T-helper 9 cell (primary cell): Measurements from ENCODE around the gene AQP10.
"Not testable (repeated sequence)": the region's sequence is repeated elsewhere in the genome, so short reads cannot be mapped to it uniquely, and the experiment has no call there.

ENCODE experiments used
- DNase-seq: peaks from one replicate; pipeline ENCODE4 v3.0.0-alpha.2; 2020

AQP10 gene

DNA sequence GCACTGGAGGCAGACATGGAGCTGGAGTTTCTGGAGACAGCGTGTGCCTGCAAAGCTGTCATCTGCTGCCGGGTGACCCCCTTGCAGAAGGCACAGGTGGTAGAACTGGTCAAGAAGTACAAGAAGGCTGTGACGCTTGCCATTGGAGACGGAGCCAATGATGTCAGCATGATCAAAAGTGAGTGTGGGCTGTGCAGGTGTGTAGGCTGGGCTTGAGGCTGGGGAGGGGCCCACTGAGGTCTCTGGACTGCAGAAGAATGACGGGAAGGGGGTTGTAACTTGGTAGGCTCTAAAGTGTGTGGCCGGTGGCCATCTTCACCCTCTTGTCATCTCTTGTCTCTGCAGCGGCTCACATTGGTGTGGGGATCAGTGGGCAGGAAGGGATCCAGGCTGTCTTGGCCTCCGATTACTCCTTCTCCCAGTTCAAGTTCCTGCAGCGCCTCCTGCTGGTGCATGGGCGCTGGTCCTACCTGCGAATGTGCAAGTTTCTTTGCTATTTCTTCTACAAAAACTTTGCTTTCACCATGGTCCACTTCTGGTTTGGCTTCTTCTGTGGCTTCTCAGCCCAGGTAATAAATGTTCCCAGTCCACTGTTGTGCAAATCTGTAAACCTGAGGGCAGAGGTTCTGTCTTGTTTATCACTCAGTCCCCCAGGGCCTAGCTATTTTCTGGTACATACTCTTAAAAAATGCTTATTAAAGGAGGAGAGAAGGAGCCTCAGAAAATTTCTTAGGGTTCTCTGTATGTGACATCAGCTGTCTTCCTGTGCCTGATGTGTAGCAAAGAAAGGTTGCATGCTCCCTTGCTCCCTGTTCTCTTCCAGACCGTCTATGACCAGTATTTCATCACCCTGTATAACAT, 24.3 kb downstream of the AQP10 start:
- DNase-seq, result peak; percentile 83

DNA sequence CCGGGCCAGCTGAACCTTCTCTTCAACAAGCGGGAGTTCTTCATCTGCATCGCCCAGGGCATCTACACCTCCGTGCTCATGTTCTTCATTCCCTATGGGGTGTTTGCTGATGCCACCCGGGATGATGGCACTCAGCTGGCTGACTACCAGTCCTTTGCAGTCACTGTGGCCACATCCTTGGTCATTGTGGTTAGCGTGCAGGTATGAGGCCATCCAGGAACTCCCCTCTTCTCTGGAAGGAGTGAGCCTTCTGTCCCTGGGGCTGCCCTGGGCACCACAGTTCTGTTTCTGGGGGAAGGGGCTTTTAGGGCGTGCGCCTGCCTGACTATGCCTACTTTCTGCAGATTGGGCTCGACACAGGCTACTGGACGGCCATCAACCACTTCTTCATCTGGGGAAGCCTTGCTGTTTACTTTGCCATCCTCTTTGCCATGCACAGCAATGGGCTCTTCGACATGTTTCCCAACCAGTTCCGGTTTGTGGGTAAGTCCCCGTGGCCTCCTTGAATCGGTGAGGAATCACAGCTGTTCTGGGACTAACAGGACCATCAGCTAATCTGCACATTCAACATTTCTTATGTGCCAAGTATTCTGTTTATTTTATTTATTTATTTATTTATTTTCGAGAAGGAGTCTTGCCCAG, 25.5 kb downstream of the AQP10 start:
- DNase-seq, result no peak

DNA sequence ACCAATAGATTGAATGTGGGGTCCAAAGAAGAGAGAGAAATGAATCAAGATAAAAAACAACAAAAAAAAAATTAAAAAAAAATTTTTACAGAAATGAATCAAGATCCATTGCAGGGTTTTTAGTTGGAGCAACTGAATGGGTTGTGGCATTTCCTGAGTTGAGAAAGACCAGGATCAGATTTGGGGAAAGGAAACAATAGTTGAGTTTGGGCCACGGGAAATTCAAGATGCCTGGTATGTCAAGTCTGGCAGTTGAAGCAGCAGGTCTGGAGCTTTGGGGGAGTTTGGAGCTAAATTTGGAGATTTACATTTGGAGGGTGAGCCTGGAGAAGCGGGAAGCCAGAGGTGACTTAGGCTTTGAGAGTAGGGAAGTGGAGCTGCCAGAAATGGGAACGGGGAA, 27.1 kb downstream of the AQP10 start:
- DNase-seq, result no peak

DNA sequence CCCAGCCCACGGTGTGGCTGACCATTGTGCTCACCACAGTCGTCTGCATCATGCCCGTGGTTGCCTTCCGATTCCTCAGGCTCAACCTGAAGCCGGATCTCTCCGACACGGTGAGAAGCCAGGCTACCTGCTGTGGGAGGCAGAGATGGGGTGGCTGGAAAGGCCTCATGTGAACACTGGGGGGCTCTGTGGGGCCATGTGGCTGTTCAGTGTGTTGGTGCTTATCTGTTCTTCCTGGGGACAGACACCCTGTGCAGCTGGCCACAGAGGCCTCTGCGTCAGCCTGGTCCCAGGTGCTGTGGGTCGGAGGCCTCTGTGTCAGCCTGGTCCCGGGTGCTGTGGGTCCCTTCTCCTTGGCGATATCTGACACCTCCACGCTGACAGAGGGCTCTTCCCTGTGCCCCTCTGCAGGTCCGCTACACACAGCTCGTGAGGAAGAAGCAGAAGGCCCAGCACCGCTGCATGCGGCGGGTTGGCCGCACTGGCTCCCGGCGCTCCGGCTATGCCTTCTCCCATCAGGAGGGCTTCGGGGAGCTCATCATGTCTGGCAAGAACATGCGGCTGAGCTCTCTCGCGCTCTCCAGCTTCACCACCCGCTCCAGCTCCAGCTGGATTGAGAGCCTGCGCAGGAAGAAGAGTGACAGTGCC, 27.7 kb downstream of the AQP10 start:
- no peak for DNase-seq

DNA sequence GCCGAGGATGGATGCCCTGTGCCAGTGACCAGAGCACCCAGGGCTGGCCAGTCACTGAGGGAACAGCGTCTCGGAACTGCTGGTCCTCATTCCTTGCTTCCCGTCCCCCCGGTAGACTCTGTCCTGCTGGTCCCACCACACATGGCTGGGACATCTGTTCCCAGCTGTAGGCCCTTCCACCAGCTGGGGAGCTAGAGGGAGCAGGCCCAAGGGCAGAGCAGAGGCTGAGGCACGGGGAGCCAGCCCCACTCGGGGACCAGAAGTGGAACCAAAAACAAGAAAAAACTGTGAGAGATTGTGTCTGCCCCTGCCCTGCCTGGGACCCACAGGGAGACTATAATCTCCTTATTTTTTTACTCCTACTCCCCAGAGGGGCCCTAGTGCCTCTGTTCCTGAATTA, 28.2 kb downstream of the AQP10 start:
- DNase-seq, result no peak

DNA sequence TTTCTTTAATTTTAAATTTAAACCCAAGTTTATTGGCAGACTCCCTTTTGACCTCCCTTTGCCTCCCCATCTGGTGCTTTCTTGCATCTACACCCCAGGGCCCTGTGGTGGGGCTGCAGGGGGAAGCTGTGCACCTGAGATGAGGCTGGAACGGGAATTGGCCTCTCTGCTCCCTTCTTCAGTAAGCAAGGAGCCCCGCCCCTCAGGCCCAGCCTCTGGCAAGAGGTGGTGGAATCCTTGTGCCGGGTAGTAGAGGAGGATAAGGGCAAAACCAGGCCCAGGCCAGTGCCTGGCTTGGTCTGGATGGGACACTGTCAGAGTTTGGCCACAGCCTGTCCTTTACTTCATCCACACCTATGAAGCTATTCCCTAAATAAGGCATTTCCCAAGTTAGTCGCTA, 29.5 kb downstream of the AQP10 start:
- no peak for DNase-seq

DNA sequence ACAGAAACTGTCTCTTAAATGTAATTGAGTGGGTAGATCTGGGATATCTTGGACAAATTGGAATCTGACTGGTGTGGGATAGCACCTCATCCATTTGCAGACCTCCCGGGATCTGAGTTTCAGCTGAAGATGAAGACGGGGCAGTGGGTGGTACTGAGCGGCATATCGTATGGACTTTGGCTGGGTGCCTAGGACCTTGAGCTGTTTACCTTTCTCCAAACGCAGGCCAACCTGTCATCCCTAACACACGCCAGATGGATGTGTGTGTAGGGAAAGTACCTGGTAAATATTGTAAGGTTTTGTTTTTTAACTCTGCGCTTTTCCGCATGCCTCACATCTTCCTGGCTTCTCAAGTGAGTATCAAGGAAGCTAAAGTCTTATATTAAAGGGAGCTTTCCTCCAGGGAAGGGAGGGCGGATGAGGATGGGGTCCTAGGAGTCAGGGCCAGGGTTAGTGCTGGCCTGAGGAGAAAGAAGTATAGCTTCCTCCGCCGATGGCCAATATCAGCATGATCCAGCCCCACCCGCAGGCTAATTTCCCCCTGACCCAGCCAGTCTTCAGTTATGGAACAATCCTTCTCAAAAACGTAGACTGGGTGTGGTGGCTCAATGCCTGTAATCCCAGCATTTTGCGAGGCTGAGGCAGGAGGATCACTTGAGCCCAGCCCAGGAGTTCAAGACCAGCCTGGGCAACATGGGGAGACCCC, 30.6 kb downstream of the AQP10 start:
- DNase-seq, result no peak

DNA sequence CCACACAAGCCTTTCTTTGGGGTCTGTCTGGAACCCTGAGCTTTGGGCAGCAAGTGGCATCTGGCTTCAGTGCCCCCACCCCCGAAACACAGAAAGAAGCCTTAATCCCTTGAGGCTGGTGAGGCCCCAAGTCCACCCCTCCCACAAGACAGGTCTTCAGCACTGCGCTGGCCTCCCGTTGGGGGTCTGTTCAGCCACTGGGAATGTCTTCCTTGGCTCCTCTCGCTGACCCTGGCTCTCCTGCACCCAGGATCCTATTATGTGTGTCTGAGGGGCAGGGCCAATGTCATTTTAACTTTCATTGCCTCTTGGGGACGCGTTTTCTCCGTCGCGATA, 31.3 kb downstream of the AQP10 start:
- no peak for DNase-seq

DNA sequence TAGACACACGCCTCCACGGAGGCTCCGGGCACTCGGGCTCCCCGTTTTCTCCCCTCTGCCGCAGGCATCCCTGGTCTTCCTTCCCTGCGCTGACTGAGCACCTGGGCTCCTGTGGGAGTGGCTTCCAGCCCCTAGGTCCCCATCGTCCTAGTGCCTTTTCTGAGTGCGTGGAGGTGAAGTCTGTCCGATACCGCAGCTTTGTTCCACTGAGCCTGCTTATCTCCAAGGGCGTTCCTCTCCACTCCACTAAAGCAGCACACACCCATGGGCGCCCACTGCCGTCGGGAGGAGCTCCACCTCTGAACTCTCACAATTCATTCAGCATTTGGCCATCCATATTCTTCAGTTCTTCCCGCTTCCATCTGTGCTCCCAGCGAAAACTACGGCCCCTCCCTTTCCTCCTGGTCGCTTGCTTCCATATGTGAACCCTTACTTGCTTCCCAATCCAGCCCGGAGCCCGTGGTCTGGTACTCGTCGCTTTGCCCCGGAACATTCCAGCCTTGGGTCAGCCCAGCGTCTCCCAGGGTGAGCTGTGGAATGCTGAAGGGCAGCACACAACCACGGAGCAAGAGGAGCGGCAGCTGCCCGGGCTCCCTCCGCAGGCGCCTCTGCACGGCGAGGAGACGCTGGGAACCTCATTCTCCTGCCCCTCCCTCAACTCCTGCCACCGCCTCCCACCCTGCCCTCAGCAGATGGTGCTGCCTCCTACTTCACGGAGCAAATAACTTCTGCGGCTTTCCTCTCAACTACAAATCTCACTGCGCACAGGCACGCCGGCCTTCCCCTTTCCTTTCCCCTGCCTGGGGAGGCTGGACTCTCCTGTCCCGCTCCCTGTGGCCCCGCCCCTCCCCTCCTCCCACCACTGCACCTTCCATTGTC, 31.9 kb downstream of the AQP10 start:
- peak; percentile 26 for DNase-seq

DNA sequence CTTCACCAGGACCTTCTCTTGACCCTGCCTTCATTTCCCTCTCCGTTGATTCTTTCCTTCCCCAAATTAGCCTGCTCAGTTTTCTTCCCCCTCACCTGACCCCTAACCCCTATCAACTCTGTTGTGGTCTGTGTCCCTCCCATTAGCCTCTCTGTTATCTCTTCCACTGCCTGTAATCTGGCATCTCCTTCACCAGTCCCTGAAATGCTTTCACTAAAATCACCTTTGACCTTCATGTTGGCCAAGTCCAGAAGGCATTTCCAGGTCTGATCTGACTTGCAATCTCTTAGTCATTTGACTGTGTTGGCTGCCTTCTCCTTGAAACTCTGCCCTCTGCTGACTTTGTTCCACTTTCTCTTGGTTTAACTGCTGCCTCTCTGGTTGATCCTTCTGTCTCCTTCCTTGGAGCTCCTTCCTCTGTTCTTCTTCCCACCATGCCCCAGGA, 32.6 kb downstream of the AQP10 start:
- no peak for DNase-seq

DNA sequence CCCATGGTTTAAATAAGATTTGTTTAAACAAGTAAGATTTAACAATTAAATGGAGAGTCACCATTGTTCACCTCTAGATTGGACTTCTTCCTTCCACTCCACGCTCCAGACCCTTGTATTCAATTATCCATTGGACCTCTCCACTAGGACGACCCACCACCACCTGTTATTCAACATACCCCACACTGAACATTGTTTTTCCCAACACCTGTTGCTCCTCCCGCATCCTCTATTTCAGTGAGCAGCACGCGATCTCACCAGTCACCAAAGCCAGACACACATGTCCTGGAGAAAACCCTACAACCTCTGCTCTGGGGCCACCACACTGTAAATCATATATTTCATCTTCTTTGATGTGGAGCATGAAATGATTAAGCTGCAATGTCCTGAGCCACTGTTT, 33.1 kb downstream of the AQP10 start:
- DNase-seq, result no peak

DNA sequence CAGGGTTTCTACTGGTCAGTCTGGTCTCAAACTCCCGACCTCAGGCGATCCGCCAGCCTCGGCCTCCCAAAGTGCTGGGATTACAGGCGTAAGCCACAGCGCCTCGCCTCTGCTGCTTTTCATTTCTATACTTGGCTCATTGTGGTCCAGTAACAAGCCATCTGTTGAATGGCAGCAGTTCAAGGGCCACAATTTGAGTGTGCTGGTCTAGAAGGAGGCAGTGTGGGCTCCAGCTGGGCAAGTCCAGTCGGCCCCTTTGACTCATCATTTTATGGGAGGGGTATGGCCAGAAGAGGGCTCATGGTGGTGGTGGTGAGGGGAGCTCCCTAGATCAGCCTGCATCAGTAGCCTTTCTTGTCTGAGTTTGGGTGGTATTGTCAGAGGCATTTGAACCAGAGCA, 37.6 kb downstream of the AQP10 start:
- DNase-seq, result no peak

DNA sequence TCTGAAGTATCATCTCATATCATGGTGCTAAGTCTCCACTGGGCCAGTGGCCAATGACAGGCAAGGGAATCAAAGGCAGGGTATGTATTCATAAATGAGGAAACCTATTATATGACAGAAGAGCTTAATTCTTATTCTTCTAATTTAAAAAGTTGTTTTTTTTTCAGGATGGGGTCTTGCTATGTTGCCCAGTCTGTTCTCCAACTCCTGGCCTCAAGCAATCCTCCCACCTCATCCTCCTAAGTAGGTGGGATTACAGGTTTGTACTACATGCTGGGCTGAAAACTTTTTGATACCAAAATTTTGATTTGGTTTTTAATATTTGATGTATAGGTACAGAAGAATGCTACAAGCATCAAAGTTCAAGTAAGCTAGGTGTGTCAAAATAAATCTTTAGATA, 39.4 kb downstream of the AQP10 start:
- DNase-seq, result no peak

DNA sequence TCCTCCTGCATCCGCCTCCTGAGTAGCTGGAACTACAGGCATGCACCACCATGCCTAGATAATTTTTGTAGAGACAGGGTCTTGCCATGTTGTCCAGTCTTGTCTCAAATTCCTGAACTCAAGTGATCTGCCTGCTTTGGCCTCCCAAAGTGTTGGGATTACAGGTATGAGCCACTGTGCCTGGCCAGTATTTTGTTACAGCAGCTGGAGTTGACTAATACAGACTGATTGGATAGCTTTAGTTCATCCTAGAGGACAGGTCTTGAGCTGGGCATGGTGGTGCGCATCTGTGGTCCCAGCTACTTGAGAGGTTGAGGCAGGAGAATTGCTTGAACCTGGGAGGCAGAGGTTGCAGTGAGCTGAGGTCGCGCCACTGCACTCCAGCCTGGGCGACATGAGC, 40.0 kb downstream of the AQP10 start:
- DNase-seq, result not testable (repeated sequence)

DNA sequence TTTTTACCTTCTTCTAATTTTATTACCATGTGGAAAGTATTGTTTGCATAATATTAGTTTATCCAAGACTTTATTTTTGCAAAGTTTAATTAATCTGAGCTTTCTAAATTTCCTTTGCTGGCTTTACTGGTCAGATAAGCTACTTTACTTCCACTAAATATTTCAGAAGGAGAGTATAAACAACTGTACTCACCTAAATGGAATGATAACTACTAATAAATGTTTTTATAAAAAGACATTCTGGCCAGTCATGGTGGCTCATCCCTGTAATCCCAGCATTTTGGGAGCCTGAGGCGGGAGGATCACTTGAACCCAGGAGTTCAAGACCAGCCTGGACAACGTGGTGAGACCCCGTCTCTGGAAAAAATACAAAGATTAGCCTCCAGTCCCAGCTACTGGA, 40.5 kb downstream of the AQP10 start:
- no peak for DNase-seq

DNA sequence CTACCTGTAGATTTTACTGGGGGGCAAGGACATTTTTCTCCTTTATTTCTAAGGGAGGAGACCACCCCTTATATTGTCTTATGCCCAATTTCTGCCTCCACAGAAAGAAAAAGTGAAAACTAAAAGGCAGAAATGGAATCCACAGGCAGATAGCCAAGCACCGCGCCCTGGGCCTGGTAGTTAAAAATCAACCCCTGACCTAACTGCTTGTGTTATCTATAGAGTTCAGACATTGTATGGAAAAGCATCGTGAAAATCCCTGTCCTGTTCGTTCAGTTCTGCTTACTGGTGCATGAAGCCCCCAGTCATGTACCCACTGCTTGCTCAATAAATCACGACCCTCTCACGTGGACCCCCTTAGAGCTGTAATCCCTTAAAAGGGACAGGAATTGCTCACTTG, 50.5 kb downstream of the AQP10 start:
- no peak for DNase-seq

DNA sequence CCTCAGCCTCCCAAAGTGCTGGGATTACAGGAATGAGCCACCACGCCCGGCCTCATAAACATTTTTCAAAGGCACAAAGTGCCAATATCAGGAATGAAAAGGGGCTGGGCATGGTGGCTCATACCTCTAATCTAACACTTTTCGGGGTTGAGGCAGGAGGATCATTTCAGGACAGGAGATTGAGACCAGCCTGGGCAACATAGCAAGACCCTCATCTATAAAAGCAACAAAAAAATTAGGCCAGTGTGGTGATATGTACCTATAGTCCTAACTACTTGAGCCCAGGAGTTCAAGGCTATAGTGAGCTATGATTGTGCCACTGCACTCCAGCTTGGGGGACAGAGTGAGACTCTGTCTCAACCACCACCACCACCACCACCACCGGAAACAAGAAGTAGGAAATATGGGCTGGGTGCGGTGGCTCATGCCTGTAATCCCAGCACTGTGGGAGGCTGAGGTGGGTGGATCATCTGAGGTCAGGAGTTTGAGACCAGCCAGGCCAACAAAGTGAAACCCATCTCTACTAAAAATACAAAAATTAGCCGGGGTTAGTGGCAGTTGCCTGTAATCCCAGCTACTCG, 53.0 kb downstream of the AQP10 start:
- DNase-seq, result not testable (repeated sequence)
